Central memory CD8-positive, alpha-beta T cell (primary cell): Measurements from ENCODE around the gene MIPOL1.

Experiments
- ATAC-seq: fragments of 150-1000 bp; cut with Tn5 transposase; replicated peaks from 2 replicates; pipeline ENCODE4 v1.10.0; 2022; ENCODE audit warnings: mild to moderate bottlenecking, moderate FRiP score, moderate number of reproducible peaks; ENCODE audit not compliant: poor library complexity, severe bottlenecking; ENCODE audit errors: extremely low read depth
- DNase-seq, 2 donors: peaks; one replicate each; pipeline ENCODE4 v3.0.0; 2021; ENCODE audit warnings: low spot score in 2 of 2
- H3K27ac Mint-ChIP-seq: one replicate; pipeline ENCODE4 v1.8.0; 2022; ENCODE audit warnings: low read depth, mild to moderate bottlenecking, moderate library complexity, mixed read lengths
- H3K27me3 Mint-ChIP-seq: one replicate; pipeline ENCODE4 v1.8.0; 2022; ENCODE audit warnings: mixed read lengths
- H3K36me3 Mint-ChIP-seq: one replicate; pipeline ENCODE4 v1.8.0; 2022; ENCODE audit warnings: mild to moderate bottlenecking, moderate library complexity, mixed read lengths; ENCODE audit not compliant: insufficient read depth
- H3K4me1 Mint-ChIP-seq: one replicate; pipeline ENCODE4 v1.8.0; 2022; ENCODE audit warnings: mixed read lengths
- H3K4me3 Mint-ChIP-seq: one replicate; pipeline ENCODE4 v1.8.0; 2022; ENCODE audit warnings: mild to moderate bottlenecking, moderate library complexity, mixed read lengths
- H3K9me3 Mint-ChIP-seq: one replicate; pipeline ENCODE4 v1.8.0; 2022; ENCODE audit warnings: mixed read lengths

The MIPOL1 gene

DNA sequence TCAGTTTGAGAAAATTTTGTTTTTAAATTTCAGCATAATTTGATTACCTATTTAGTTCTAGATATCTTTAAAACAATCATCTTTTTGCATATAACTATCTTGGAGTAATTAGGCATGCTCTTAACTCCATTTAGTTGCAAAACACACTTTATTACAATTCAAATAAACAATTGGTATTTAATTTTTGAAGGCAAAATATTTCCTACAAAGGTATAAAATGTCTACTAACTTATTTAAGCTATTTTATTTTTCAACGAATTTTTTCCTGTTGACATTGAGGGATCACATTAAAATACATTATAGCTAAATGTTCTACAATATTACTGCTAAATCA, 389.0 kb downstream of the MIPOL1 start:
- H3K9me3 Mint-ChIP-seq, result peaks cover 16% of the 10 kb centered on the region
- H3K27me3 Mint-ChIP-seq, result peaks cover 54% of the 10 kb centered on the region
- no peaks in the 10 kb centered on the region for H3K4me1 Mint-ChIP-seq
- H3K36me3 Mint-ChIP-seq, result no peaks in the 10 kb centered on the region
- no peak overlapping the region for H3K4me3 Mint-ChIP-seq
- no peak for ATAC-seq
- no peak overlapping the region for H3K27ac Mint-ChIP-seq
- DNase-seq, result no peak

DNA sequence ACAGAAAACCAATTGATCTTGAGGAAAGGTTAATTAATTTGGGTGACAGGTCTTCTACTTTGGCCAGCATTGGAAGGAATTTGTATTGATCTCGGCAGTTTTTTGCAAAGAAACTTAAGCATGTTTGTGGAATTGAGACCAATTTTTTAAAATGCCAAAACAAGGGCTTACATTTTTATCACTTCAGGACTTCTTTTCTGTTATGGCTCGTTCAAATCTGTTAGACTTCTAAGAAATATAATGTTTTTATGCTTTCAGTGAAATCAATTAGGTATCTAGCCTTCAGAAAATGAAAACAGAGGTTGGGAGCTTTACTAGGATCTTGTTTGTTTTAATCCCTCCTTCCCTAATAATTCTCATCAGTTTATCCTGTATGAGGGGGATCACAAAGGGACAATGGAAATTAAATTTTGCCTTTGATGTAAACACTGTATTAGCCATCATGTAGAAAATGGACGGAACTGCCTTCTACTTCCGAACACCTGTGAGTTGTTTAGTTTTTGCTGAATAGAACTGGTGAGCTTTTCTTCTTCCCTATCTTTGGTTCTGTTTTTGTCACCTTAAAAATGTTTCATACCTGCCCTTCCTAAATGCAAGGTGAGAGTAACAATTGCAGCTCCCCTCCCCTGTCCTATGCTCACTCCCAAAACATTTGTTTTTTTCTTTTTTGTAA, 389.5 kb downstream of the MIPOL1 start:
- ATAC-seq, result no peak
- Mint-ChIP-seq H3K36me3 (no peaks in the 10 kb centered on the region), H3K4me3 (no peak overlapping the region), H3K4me1 (no peaks in the 10 kb centered on the region), H3K27ac (no peak overlapping the region), H3K27me3 (peaks cover 57% of the 10 kb centered on the region), H3K9me3 (peaks cover 16% of the 10 kb centered on the region)
- no peak for DNase-seq

GRCh38 chr14:37587881-37588666, 390.3 kb downstream of the MIPOL1 start:
- no peaks in the 10 kb centered on the region for H3K4me1 Mint-ChIP-seq
- no peak for ATAC-seq

GRCh38 chr14:37588667-37588955, 390.9 kb downstream of the MIPOL1 start:
- no peak for DNase-seq
- Mint-ChIP-seq H3K4me1 (no peaks in the 10 kb centered on the region), H3K4me3 (no peak overlapping the region), H3K27ac (no peak overlapping the region), H3K36me3 (no peaks in the 10 kb centered on the region), H3K27me3 (peaks cover 71% of the 10 kb centered on the region), H3K9me3 (peaks cover 16% of the 10 kb centered on the region)
- no peak for ATAC-seq

More at GRCh38 chr14:37587881-37588666, 390.3 kb downstream of the MIPOL1 start:
- Mint-ChIP-seq H3K27me3 (peaks cover 66% of the 10 kb centered on the region), H3K4me3 (no peak overlapping the region), H3K27ac (no peak overlapping the region), H3K36me3 (no peaks in the 10 kb centered on the region), H3K9me3 (peaks cover 16% of the 10 kb centered on the region)
- no peak for DNase-seq

DNA sequence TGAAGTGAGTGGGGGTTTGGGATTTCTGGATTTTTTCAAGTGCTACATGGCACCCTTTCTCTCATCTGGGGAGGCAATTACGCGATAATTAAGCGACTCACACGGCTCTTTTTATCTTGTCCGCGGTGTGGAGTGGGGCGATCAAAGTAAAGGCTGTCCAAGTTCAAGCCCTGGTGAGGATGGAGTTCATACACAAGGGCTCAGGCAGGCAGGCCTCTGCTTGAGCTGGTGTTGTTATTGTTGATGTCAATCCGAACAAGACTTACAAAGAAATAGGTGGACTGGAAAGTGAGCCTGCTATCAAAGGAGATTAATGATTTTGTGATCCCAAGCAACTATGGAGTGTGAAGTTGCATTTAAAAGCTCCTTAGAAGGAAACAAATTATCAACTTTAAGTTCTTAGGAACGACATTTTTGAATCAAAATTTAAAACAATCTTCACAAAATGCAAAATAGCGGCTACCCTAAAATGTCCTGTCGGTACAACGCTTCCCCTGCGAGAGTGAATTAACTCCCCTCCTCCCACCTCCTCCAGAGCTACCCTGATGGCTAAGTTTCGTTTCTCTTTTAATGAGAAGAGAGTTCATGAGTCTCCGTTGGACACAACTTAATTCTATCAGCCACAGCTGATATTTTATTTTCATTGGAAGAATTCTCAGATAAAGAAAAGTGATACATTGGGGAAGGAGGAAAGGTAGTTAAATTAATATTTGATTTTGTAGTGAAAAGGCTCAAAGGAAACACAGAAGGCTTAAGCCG, 391.4 kb downstream of the MIPOL1 start:
- H3K4me3 Mint-ChIP-seq, result no peak overlapping the region
- H3K9me3 Mint-ChIP-seq, result peaks cover 16% of the 10 kb centered on the region
- H3K36me3 Mint-ChIP-seq, result peaks cover under 1% of the 10 kb centered on the region
- peaks cover 76% of the 10 kb centered on the region for H3K27me3 Mint-ChIP-seq
- no peaks in the 10 kb centered on the region for H3K4me1 Mint-ChIP-seq
- DNase-seq (no peak), ATAC-seq (no peak)
- H3K27ac Mint-ChIP-seq, result no peak overlapping the region

- no peaks in the 10 kb centered on the region for H3K4me1 Mint-ChIP-seq
- H3K9me3 Mint-ChIP-seq, result peaks cover 16% of the 10 kb centered on the region
- ATAC-seq (no peak), DNase-seq (no peak)
- peaks cover 80% of the 10 kb centered on the region for H3K27me3 Mint-ChIP-seq
- H3K27ac Mint-ChIP-seq, result no peak overlapping the region
- H3K36me3 Mint-ChIP-seq, result peaks cover 2% of the 10 kb centered on the region
- no peak overlapping the region for H3K4me3 Mint-ChIP-seq
These were observed 392.1 kb downstream of the MIPOL1 start for GRCh38 chr14:37589715-37590427.

DNA sequence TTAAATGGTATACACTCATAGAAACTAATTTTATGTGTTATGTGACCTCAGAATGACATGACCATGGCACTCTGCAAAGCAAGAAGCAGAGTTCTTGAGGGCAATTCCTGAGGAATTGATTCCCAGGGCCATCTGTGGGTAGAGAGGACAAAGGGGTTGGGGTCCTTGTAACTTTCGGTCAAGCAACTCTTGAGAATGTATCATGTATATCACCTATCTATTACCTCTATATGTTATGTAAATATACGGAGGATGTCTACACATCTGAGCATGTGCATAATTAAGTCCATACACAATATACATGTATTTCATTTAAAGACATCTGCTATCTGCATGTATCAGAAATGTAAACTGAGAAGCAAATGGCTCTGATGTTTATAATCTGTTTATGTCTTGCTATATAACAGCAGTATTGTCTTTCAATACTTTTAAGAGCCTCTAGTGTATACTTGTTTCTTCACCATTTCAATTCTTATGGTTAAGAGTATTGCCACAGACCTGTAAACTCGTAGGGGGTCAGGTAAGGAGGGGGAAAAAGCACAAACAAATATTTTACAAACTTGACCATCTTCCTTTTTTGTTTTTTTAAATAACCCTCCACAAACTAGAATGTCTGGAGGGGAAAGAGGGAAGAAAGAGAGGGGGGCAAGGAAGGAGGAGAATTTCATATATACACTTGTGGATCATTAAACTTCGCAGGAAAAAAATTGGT, 392.8 kb downstream of the MIPOL1 start:
- Mint-ChIP-seq H3K27ac (peak overlapping the region; percentile 81), H3K4me3 (no peak overlapping the region), H3K27me3 (peaks cover 76% of the 10 kb centered on the region), H3K9me3 (peaks cover 13% of the 10 kb centered on the region), H3K36me3 (peaks cover 2% of the 10 kb centered on the region), H3K4me1 (no peaks in the 10 kb centered on the region)
- ATAC-seq (no peak), DNase-seq (no peak)

DNA sequence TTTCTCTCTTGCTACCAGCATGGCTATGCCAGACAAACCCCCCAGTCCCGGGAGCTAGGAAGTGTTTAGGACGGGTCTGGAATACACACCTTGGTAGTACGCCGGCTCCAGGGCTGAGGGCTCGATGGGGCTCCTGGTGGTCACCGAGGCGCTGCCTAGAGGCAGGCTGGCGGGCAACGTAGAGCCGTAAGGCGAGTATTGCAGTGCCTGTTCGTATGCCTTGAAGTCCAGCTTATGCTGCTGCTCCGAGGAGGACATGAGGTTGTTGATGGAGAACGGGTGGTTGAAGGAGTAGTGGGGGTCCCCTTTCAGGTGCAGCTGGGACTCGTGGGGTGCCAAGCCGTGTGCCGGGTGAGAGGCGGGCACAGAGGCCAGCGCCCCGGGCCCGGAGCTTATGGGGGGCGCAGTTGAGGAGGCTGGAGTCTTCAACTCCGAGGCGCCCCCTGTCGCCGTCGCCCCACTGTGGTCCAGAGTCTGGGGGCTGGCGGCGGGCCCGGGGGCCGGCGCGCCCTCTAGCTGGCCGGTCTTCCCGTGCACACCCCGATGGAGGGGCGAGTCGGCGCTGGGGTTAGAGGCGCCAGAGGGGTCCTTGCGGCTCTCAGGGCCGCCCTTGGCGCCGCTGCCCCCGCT, 393.7 kb downstream of the MIPOL1 start:
- Mint-ChIP-seq H3K4me1 (no peaks in the 10 kb centered on the region), H3K36me3 (peaks cover 2% of the 10 kb centered on the region), H3K27ac (peak overlapping the region; percentile 81), H3K27me3 (peaks cover 76% of the 10 kb centered on the region), H3K9me3 (peaks cover 6% of the 10 kb centered on the region), H3K4me3 (no peak overlapping the region)
- ATAC-seq, result no peak
- no peak for DNase-seq

DNA sequence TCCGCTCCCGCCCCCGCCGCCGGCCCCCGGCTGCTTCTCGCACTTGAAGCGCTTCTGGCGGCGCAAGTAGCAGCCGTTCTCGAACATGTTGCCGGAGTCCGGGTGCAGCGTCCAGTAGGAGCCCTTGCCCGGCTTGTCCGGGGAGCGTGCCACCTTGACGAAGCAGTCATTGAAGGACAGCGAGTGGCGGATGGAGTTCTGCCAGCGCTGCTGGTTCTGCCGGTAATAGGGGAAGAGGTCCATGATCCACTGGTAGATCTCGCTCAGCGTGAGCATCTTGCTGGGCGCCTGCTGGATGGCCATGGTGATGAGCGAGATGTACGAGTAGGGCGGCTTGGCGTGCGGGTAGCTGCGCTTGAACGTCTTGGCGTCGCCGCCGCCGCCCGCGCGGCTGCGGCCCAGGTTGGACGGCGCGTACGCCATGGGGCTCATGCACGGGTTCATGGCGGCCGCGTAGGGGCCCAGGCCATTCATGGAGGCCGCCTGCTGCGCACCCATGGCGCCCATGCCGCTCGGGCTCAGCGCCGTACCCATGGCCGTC, 394.3 kb downstream of the MIPOL1 start:
- no peaks in the 10 kb centered on the region for H3K4me1 Mint-ChIP-seq
- DNase-seq (no peak), ATAC-seq (no peak)
- H3K36me3 Mint-ChIP-seq, result peaks cover 2% of the 10 kb centered on the region
- H3K4me3 Mint-ChIP-seq, result no peak overlapping the region
- H3K9me3 Mint-ChIP-seq, result peaks cover 6% of the 10 kb centered on the region
- no peak overlapping the region for H3K27ac Mint-ChIP-seq
- peaks cover 81% of the 10 kb centered on the region for H3K27me3 Mint-ChIP-seq

- Mint-ChIP-seq H3K4me3 (no peak overlapping the region), H3K4me1 (no peaks in the 10 kb centered on the region), H3K36me3 (peaks cover 2% of the 10 kb centered on the region), H3K9me3 (peaks cover 6% of the 10 kb centered on the region), H3K27ac (no peak overlapping the region), H3K27me3 (peaks cover 81% of the 10 kb centered on the region)
- ATAC-seq (no peak), DNase-seq (no peak)
These were observed 395.0 kb downstream of the MIPOL1 start for GRCh38 chr14:37592482-37593408.
